GM23338 (cell line): ENCODE measurements around the gene SNAPC3. TPM values are rescaled to one million over a fixed set of nuclear protein-coding genes. Genes with fewer than 3 reads are reported as not detected.

Experiments
- ATAC-seq: fragments of 200-7000 bp; cut with Tn5 transposase; 3 replicates; pipeline ENCODE4 v1.9.1; 2020
- DNase-seq: peaks from one replicate; pipeline ENCODE4 v3.0.0-alpha.2; 2015; ENCODE audit warnings: low spot score
- H2AFZ ChIP-seq: fragments of 200-600 bp; sonication (generic); 2 replicates; pipeline ENCODE4 v1.8.0; 2016; ENCODE audit warnings: antibody characterized with exemption, mild to moderate bottlenecking, moderate library complexity
- H3F3A ChIP-seq: fragments of 200-600 bp; sonication (generic); replicated peaks from 2 replicates; pipeline ENCODE4 v1.8.0; 2017; ENCODE audit warnings: antibody characterized with exemption, mixed run types, low read depth
- H3K27ac ChIP-seq: fragments of 200-600 bp; sonication (generic); 2 replicates; pipeline ENCODE4 v1.6.1; 2016; ENCODE audit warnings: low read depth
- H3K27me3 ChIP-seq: fragments of 200-600 bp; sonication (generic); 2 replicates; pipeline ENCODE4 v1.8.0; 2016; ENCODE audit warnings: mild to moderate bottlenecking, mixed run types, moderate library complexity; ENCODE audit not compliant: insufficient read depth
- H3K36me3 ChIP-seq: fragments of 200-600 bp; sonication (generic); 2 replicates; pipeline ENCODE4 v1.8.0; 2016; ENCODE audit warnings: mild to moderate bottlenecking; ENCODE audit not compliant: insufficient read depth
- H3K4me1 ChIP-seq: fragments of 200-600 bp; sonication (generic); 2 replicates; pipeline ENCODE4 v1.8.0; 2016; ENCODE audit warnings: mild to moderate bottlenecking, moderate library complexity; ENCODE audit not compliant: insufficient read depth
- H3K4me2 ChIP-seq: fragments of 200-600 bp; sonication (generic); 2 replicates; pipeline ENCODE4 v1.7.1; 2017; ENCODE audit warnings: mixed run types
- H3K4me3 ChIP-seq: fragments of 200-600 bp; sonication (generic); 2 replicates; pipeline ENCODE4 v1.6.1; 2016; ENCODE audit warnings: mixed run types
- H3K79me2 ChIP-seq: fragments of 200-600 bp; sonication (generic); replicated peaks from 2 replicates; pipeline ENCODE4 v1.8.0; 2017; ENCODE audit warnings: mild to moderate bottlenecking; ENCODE audit not compliant: insufficient read depth
- H3K9me2 ChIP-seq: fragments of 200-600 bp; sonication (generic); 2 replicates; pipeline ENCODE4 v1.8.0; 2017; ENCODE audit not compliant: insufficient read depth
- H4K20me1 ChIP-seq: fragments of 200-600 bp; sonication (generic); replicated peaks from 2 replicates; pipeline ENCODE4 v1.8.0; 2017; ENCODE audit warnings: mild to moderate bottlenecking; ENCODE audit not compliant: insufficient read depth
- H3K27ac Mint-ChIP-seq: 2 replicates; pipeline ENCODE4 v1.8.0; 2020; ENCODE audit warnings: inconsistent platforms, mild to moderate bottlenecking, moderate library complexity, mixed read lengths
- H3K27me3 Mint-ChIP-seq: 3 replicates; pipeline ENCODE4 v1.8.0; 2022; ENCODE audit warnings: low read depth, mild to moderate bottlenecking, moderate library complexity, mixed read lengths, inconsistent platforms; ENCODE audit not compliant: insufficient read depth, poor library complexity
- H3K36me3 Mint-ChIP-seq: 3 replicates; pipeline ENCODE4 v1.8.0; 2021; ENCODE audit warnings: low read depth, mild to moderate bottlenecking, inconsistent platforms, moderate library complexity, mixed read lengths
- H3K4me1 Mint-ChIP-seq: 3 replicates; pipeline ENCODE4 v1.8.0; 2020; ENCODE audit warnings: mild to moderate bottlenecking, inconsistent platforms, mixed read lengths
- H3K4me3 Mint-ChIP-seq: 3 replicates; pipeline ENCODE4 v1.8.0; 2021; ENCODE audit warnings: moderate library complexity, mild to moderate bottlenecking, inconsistent platforms, mixed read lengths
- H3K9me3 Mint-ChIP-seq: 3 replicates; pipeline ENCODE4 v1.8.0; 2020; ENCODE audit warnings: moderate library complexity, mild to moderate bottlenecking, inconsistent platforms, mixed read lengths
- CREB1 ChIP-seq: fragments of 250-450 bp; sonication (Bioruptor Pico); IDR thresholded peaks from 2 replicates; pipeline ENCODE4 v1.5.0; 2020; ENCODE audit warnings: low read depth, mild to moderate bottlenecking, moderate library complexity
- EZH2phosphoT487 ChIP-seq: fragments of 200-600 bp; sonication (generic); IDR thresholded peaks from one replicate; pipeline ENCODE4 v1.8.1; 2018; ENCODE audit warnings: antibody characterized with exemption; ENCODE audit not compliant: unreplicated experiment
- POLR2AphosphoS5 ChIP-seq: IDR thresholded peaks from 2 replicates; pipeline ENCODE4 v1.6.1; 2016; ENCODE audit warnings: antibody characterized with exemption, low read depth
- polyA plus RNA-seq: library from polyadenylated mRNA; unstranded; fragments of >200 nt; fragmentation: Nextera tagmentation; extraction: Ambion mirVana; gene quantifications from 2 replicates; pipeline ENCODE4 v1.2.1, GENCODE V29; 2016
- small RNA-seq: library from RNA; depleted of rRNA; stranded (forward); fragments of <200 nt; gene quantifications from one replicate; pipeline ENCODE3, GENCODE V24; 2014; ENCODE audit warnings: low replicate concordance
- total RNA-seq: library from RNA; depleted of rRNA; stranded (reverse); fragments of >200 nt; shearing (Covaris generic); gene quantifications from 2 replicates; pipeline ENCODE4 v1.2.3, GENCODE V29; 2014; rRNA removed

SNAPC3 gene
- total and polyA plus RNA-seq, 2 experiments from 2014 or later, result 20.9 to 35.2 TPM

DNA sequence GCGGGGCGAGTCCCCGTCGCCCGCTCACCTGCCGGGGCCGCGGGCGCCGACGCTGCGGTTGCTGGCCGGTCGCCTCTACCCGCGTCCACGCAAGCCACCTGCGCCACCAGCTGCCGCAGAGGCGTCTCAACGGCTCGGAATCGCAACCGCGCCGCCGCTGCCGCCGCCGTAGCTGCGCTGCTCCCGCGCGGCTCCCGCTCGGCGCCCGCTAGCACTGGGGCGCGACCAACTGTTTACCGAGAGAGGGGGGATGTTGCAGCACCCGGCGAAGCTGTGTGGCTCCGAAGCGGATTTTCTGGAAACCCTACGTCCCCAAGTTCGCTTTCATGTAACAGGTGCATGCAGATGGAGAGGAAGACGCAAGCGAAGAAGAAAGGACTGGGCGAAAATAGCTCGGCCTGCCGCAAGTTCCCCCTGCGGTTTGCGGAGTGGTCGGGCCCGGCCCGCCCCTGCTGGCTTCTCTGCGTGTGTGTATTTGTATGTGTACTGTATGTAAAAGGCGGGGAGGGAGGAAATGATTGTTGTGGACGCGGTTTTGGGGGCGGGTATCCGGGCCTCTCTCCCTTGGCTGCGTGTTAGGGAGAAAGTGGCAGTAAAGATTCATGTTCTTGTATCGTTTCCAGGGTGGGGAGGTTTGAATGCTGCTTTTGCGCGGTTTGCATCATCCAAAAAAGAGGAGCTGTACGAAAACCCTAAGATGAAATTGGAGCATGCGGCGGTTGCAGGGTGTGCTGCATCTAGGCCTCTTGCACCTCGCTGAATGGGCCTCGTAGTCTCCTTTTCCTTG lies 88.3 kb downstream of the SNAPC3 start, which contains the start of gene PSIP1:
Gene PSIP1, minus strand, starts transcription at position 182 of the 787 bp plus-strand sequence. CDS start 782 bp downstream, outside the sequence.
- peak within 1 kb of the TSS; percentile 99 for H3K27ac ChIP-seq
- peak; percentile 87 for DNase-seq
- peaks cover 30% of the 10 kb centered on the region for H3K4me1 ChIP-seq
- H3K79me2 ChIP-seq, result peaks cover 60% of the 10 kb centered on the region
- no peaks in the 10 kb centered on the region for H3K9me2 ChIP-seq
- peak; percentile 59 for ATAC-seq
- peaks cover 38% of the 10 kb centered on the region for H3K36me3 ChIP-seq
- peak within 1 kb of the TSS; percentile 100 for H3K27ac Mint-ChIP-seq
- H3K4me1 Mint-ChIP-seq, result peaks cover 44% of the 10 kb centered on the region
- peaks cover 4% of the 10 kb centered on the region for H3K27me3 Mint-ChIP-seq
- peak within 1 kb of the TSS; percentile 92 for H3K4me2 ChIP-seq
- H3F3A ChIP-seq, result peaks cover 6% of the 10 kb centered on the region; the same call in 1 of the 2 replicates
- H3K9me3 Mint-ChIP-seq, result peaks cover 3% of the 10 kb centered on the region; the same call in 1 of the 3 replicates
- H3K36me3 Mint-ChIP-seq, result peaks cover 41% of the 10 kb centered on the region
- no peak within 1 kb of the TSS for H2AFZ ChIP-seq
- peaks cover 36% of the 10 kb centered on the region for H4K20me1 ChIP-seq
- H3K4me3 ChIP-seq, result peak within 1 kb of the TSS; percentile 91
- H3K27me3 ChIP-seq, result no peaks in the 10 kb centered on the region
- peak within 1 kb of the TSS; percentile 96 for H3K4me3 Mint-ChIP-seq
- peak; percentile 87 for TF ChIP-seq POLR2AphosphoS5
- TF ChIP-seq EZH2phosphoT487, result no peak
- TF ChIP-seq CREB1, result peak; percentile 39; the same call in 1 of the 2 replicates

Small RNA genes lying within 50 kb of the gene (small RNA-seq; reads per million reads assigned to genes)
- not detected for gene RNU6-319P

Other genes starting within 250 kb of the SNAPC3 start
- 11.0 and 11.1 TPM in 2 replicates for gene TTC39B, start 115.7 kb upstream of the SNAPC3 start, total RNA-seq
- gene TTC39B, start 115.7 kb upstream of the SNAPC3 start, polyA plus RNA-seq, result 2.8 and 4.7 TPM in 2 replicates
- 332 and 351 TPM in 2 replicates for gene PSIP1, start 88.1 kb downstream of the SNAPC3 start, total RNA-seq
- gene PSIP1, start 88.1 kb downstream of the SNAPC3 start, polyA plus RNA-seq, result 839 and 989 TPM in 2 replicates
- 3.5 and 4.4 TPM in 2 replicates for gene CCDC171, start 130.2 kb downstream of the SNAPC3 start, total RNA-seq
- 3.5 and 5.1 TPM in 2 replicates for gene CCDC171, start 130.2 kb downstream of the SNAPC3 start, polyA plus RNA-seq